ENCODE measurements around the gene RMDN2.

GRCh38 chr2:37881397-37881796 lies 43.7 kb upstream of the RMDN2 start:
- TF ChIP-seq TAF1 (conservative IDR thresholded peaks at IDR 0.05) (no peak), SP1 (IDR thresholded peaks at IDR 0.05) (no peak), MAX (IDR thresholded peaks at IDR 0.05) (no peak), HNF4A (conservative IDR thresholded peaks at IDR 0.05) (no peak), EGR1 (IDR thresholded peaks at IDR 0.05; ENCODE audit: low read depth in 2 of 2) (no peak), FOXA1 (IDR thresholded peaks at IDR 0.05) (no peak), RAD21 (IDR thresholded peaks at IDR 0.05) (no peak), GABPA (IDR thresholded peaks at IDR 0.05 in 1 of 2, conservative IDR thresholded peaks at IDR 0.05 in 1 of 2) (no peak), ZBTB33 (IDR thresholded peaks at IDR 0.05) (no peak), NR2F2 (IDR thresholded peaks at IDR 0.05) (no peak)
- TF ChIP-seq, protein P1, sequence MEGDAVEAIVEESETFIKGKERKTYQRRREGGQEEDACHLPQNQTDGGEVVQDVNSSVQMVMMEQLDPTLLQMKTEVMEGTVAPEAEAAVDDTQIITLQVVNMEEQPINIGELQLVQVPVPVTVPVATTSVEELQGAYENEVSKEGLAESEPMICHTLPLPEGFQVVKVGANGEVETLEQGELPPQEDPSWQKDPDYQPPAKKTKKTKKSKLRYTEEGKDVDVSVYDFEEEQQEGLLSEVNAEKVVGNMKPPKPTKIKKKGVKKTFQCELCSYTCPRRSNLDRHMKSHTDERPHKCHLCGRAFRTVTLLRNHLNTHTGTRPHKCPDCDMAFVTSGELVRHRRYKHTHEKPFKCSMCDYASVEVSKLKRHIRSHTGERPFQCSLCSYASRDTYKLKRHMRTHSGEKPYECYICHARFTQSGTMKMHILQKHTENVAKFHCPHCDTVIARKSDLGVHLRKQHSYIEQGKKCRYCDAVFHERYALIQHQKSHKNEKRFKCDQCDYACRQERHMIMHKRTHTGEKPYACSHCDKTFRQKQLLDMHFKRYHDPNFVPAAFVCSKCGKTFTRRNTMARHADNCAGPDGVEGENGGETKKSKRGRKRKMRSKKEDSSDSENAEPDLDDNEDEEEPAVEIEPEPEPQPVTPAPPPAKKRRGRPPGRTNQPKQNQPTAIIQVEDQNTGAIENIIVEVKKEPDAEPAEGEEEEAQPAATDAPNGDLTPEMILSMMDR (IDR thresholded peaks at IDR 0.05; ENCODE audit: low read depth, low read length, missing input control), result no peak
- TF ChIP-seq, protein P2, sequence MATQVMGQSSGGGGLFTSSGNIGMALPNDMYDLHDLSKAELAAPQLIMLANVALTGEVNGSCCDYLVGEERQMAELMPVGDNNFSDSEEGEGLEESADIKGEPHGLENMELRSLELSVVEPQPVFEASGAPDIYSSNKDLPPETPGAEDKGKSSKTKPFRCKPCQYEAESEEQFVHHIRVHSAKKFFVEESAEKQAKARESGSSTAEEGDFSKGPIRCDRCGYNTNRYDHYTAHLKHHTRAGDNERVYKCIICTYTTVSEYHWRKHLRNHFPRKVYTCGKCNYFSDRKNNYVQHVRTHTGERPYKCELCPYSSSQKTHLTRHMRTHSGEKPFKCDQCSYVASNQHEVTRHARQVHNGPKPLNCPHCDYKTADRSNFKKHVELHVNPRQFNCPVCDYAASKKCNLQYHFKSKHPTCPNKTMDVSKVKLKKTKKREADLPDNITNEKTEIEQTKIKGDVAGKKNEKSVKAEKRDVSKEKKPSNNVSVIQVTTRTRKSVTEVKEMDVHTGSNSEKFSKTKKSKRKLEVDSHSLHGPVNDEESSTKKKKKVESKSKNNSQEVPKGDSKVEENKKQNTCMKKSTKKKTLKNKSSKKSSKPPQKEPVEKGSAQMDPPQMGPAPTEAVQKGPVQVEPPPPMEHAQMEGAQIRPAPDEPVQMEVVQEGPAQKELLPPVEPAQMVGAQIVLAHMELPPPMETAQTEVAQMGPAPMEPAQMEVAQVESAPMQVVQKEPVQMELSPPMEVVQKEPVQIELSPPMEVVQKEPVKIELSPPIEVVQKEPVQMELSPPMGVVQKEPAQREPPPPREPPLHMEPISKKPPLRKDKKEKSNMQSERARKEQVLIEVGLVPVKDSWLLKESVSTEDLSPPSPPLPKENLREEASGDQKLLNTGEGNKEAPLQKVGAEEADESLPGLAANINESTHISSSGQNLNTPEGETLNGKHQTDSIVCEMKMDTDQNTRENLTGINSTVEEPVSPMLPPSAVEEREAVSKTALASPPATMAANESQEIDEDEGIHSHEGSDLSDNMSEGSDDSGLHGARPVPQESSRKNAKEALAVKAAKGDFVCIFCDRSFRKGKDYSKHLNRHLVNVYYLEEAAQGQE (IDR thresholded peaks at IDR 0.05), result no peak
- TF ChIP-seq, protein P3, sequence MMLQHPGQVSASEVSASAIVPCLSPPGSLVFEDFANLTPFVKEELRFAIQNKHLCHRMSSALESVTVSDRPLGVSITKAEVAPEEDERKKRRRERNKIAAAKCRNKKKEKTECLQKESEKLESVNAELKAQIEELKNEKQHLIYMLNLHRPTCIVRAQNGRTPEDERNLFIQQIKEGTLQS (IDR thresholded peaks at IDR 0.05), result no peak

Measured in liver (tissue), 3 donors.